ENCODE results near the gene KCTD6. TPM values are rescaled to one million over a fixed set of nuclear protein-coding genes. Genes with fewer than 3 reads are reported as not detected.

KCTD6 gene
- total RNA-seq: 10 to 100 TPM in 1 of 6 donors, 1 to 10 TPM in 5; 2.2 to 13.1 (median 6.0) TPM

DNA sequence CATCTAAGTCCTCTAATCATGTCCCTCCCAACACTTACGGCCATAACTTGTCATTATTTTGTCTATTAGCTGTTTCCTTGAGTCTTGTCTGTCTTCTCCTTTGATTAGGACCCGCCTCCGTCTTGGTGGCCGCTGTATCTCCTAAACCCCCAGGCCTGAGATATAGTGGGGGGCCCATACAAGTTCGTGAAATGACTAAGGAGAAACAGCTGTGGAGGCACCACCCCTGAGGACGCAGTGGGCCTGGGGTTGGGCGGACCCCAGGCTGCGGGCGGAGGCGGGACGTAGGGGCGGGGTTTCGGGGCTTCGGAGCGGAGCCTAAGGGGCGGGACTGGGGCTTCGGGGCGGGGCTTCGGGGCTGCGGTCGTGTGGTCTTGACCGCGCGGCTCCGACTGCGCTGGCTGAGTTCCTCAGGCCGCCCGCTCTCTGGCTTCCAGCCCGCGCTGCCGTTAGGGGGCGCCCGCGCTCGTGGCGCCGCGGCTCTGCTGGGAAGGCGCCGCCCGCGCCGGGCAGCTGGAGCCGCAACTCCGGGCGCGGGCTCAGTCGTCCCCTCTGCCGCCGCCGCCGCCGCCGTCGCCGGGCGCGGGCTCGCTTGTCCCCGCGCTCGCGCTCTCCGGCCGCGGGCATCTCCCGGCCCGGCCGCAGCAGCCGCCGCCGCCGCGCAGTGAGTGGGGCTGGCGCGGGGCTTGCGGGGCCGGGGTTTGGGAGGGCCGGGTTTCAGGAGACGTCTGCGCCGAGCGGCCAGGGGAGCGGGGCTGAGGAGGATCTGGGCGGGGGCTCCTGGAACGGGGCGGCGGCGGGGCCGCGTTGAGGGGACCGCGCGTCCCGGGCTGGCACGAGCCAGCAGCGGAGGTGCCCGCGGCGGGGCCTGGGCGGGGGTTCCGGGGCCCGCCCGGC, at the start of gene KCTD6:
Gene KCTD6 (plus strand): TSS at position 591 of the 897 bp plus-strand sequence. CDS start 6,660 bp downstream, outside the sequence.
- H3K36me3 ChIP-seq: no peaks in the 10 kb centered on the region
- TF ChIP-seq, protein P1, sequence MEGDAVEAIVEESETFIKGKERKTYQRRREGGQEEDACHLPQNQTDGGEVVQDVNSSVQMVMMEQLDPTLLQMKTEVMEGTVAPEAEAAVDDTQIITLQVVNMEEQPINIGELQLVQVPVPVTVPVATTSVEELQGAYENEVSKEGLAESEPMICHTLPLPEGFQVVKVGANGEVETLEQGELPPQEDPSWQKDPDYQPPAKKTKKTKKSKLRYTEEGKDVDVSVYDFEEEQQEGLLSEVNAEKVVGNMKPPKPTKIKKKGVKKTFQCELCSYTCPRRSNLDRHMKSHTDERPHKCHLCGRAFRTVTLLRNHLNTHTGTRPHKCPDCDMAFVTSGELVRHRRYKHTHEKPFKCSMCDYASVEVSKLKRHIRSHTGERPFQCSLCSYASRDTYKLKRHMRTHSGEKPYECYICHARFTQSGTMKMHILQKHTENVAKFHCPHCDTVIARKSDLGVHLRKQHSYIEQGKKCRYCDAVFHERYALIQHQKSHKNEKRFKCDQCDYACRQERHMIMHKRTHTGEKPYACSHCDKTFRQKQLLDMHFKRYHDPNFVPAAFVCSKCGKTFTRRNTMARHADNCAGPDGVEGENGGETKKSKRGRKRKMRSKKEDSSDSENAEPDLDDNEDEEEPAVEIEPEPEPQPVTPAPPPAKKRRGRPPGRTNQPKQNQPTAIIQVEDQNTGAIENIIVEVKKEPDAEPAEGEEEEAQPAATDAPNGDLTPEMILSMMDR (IDR thresholded peaks at IDR 0.05): peak; percentile 86 to 97 (median 96)
- peak in 1 of 4 donors; percentile 29 for TF ChIP-seq POLR2A (IDR thresholded peaks at IDR 0.05)
- TF ChIP-seq POLR2AphosphoS5 (IDR thresholded peaks at IDR 0.05): peak in 1 of 2 donors; percentile 59
- peak in 1 of 4 donors; percentile 4 for TF ChIP-seq EP300 (IDR thresholded peaks at IDR 0.05)

DNA sequence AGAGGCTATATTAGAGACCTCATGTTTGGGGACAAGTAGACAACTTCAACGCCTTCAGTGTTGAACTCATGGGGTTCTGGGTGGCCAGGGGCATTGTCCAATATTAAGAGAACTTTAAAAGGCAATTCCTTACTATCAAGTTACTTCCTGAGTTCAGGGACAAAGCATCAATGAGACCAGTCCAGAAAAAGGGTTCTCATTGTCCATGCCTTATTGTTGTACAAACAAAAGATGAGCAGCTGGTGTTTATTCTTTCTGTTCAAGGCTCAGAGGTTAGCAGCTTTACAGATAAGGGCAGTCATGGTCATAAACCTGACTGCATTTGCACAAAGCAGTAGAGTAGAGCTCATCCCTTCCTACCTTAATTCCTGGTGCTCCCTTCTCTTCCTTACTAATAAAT, 39.7 kb upstream of the KCTD6 start:
- WGBS, 2 donors: 38 to 54% methylated on average over 1 of the region's 1 CpG
- peaks cover 0 to 26% (median 10%) of the 10 kb centered on the region in 4 donors for H3K9me3 ChIP-seq
- H3K4me1 ChIP-seq: no peaks in the 10 kb centered on the region
- no peaks in the 10 kb centered on the region for H3K36me3 ChIP-seq
- no peak overlapping the region for H3K4me3 ChIP-seq
- TF ChIP-seq, protein P1 (IDR thresholded peaks at IDR 0.05): no peak
- TF ChIP-seq POLR2A (IDR thresholded peaks at IDR 0.05): no peak
- no peaks in the 10 kb centered on the region for H3K27me3 ChIP-seq
- H3K27ac ChIP-seq: no peak overlapping the region
- ATAC-seq (ENCODE audit: low FRiP score in 2 of 2) (no peak), DNase-seq (no peak)

More for the DNA sequence above, at the start of gene KCTD6:
- Histone ChIP-seq H3K27me3 (no peaks in the 10 kb centered on the region), H3K9me3 (no peaks in the 10 kb centered on the region), H3K4me1 (peaks cover 24 to 36% (median 27%) of the 10 kb centered on the region in 4 donors), H3K4me3 (peak within 1 kb of the TSS; percentile 85 to 98 (median 88)), H3K27ac (peak within 1 kb of the TSS; percentile 75 to 93 (median 82))
- peak; percentile 95 to 99 for DNase-seq
- 0 to 2% methylated on average over 24 to 39 of the region's 104 CpGs for WGBS, 2 donors
- ATAC-seq (ENCODE audit: low FRiP score in 2 of 2): peak; percentile 96 to 97

DNA sequence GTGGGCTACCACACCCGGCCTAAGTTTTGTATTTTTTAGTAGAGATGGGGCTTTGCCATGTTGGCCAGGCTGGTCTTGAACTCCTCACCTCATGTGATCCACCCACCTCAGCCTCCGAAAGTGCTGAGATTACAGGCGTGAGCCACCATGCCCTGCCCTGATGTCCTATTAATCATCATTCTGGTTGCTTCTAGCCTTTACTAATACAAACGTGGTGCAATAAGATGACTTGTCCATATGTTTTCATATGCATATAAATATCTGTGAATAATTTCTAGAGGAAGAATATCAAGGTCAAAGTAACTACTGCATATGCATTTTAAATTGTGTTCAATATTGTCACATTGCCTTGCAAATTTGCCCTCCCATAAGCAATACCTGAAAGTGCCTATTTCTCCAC, 32.7 kb upstream of the KCTD6 start:
- WGBS, 2 donors: 76 to 91% methylated on average over 4 of the region's 4 CpGs
- Histone ChIP-seq H3K27me3 (no peaks in the 10 kb centered on the region), H3K4me1 (peaks cover 6 to 14% (median 10%) of the 10 kb centered on the region in 4 donors), H3K4me3 (no peak overlapping the region), H3K36me3 (no peaks in the 10 kb centered on the region), H3K9me3 (peaks cover 0 to 24% (median 8%) of the 10 kb centered on the region in 4 donors), H3K27ac (no peak overlapping the region)
- DNase-seq (no peak), ATAC-seq (ENCODE audit: low FRiP score in 2 of 2) (no peak)
- TF ChIP-seq POLR2AphosphoS5 (IDR thresholded peaks at IDR 0.05): no peak
- no peak for TF ChIP-seq EP300 (IDR thresholded peaks at IDR 0.05)
- TF ChIP-seq, protein P1 (IDR thresholded peaks at IDR 0.05): no peak
- TF ChIP-seq POLR2A (IDR thresholded peaks at IDR 0.05): no peak

DNA sequence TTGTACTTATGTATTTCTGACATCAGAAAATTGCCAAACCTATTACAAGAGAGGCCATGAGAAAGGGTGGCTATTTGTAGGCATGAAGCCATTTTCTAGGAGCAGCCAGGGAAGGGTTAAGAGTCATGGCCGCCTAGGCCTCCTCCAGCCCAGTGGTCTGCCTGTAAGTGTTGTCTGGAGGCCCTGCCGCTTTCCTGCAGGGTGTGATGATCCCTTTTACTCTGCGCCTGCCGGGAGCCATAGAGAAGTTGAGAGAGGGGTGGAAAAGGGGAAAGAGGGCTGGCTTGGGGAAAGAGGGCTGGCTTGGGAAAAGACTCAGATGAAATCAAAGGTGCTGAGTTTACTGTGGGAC, 29.1 kb upstream of the KCTD6 start:
- Histone ChIP-seq H3K4me1 (peaks cover 6 to 14% (median 10%) of the 10 kb centered on the region in 4 donors), H3K9me3 (no peaks in the 10 kb centered on the region), H3K27ac (no peak overlapping the region), H3K4me3 (no peak overlapping the region), H3K27me3 (no peaks in the 10 kb centered on the region), H3K36me3 (no peaks in the 10 kb centered on the region)
- 47 to 66% methylated on average over 4 of the region's 4 CpGs for WGBS, 2 donors
- ATAC-seq (ENCODE audit: low FRiP score in 2 of 2) (peak in 1 of 2 donors; percentile 11), DNase-seq (no peak)
- no peak for TF ChIP-seq POLR2AphosphoS5 (IDR thresholded peaks at IDR 0.05)
- no peak for TF ChIP-seq POLR2A (IDR thresholded peaks at IDR 0.05)
- no peak for TF ChIP-seq EP300 (IDR thresholded peaks at IDR 0.05)
- TF ChIP-seq, protein P1 (IDR thresholded peaks at IDR 0.05): no peak
